ENCODE data around the gene LHX3. TPM values are rescaled to one million over a fixed set of nuclear protein-coding genes. Genes with fewer than 3 reads are reported as not detected.
A peak's percentile ranks its signal among the peaks of the same experiment; 100 is the strongest.

LHX3 gene
- total RNA-seq, 1 donor: not detected

DNA sequence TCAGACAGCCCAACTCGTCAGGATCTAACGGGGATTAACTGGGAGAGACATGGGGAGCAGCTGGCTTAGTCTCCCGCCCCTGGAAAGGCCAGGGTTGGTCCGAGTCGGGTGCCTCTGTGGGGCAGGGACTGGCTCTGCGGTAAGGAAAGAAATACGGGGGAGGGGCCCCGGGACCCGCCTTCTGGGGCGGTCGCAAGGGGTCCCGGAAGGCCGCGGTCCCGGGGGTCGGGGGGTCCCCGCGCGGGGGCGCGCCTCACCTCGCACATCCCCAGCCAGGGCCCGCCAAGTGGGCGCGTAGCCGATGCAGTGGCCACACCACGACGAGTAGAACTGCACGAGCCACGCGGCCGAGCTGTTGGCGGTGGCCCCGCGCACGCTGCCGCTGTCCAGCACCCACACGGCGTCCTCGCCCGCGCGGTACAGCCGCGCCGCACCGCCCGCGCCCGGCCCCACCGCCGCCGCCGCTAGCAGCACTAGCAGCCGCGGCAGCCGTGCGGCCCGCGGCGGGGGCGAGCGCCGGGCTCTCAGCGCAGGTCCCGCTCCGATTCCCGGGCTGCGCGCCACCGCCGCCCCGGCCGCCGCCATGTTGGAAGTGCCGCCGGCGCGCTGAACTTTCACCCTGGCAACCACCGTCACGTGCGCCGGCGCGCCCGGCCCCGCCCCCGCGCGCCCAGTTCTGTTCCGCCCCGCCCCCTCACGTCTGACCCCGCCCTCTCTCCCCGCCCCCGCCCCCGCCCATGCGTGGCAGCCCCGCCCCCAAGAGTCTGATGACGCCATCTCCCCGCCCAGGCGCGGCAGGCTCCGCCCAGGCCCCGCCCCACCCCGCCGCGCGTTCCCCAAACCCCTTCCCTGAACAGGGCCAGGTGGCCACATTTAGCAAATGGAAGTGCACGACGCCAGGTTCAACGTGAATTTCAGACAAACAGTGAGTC lies 40.6 kb upstream of the LHX3 start, which contains the start of gene QSOX2:
QSOX2 (minus strand) TSS at position 594 of the 932 bp plus-strand sequence; CDS start at position 585, 9 bp downstream.
- no peak for TF ChIP-seq CTCF (IDR thresholded peaks at IDR 0.05; ENCODE audit: insufficient read depth, low read length)
- DNase-seq (ENCODE audit: low read depth): peak; percentile 76
- H3K4me3 ChIP-seq (ENCODE audit: low read depth, low read length): peak within 1 kb of the TSS; percentile 78

GRCh38 chr9:136244969-136245218 lies 40.0 kb upstream of the LHX3 start:
- no peak for TF ChIP-seq CTCF (IDR thresholded peaks at IDR 0.05; ENCODE audit: insufficient read depth, low read length)
- DNase-seq (ENCODE audit: low read depth): no peak
- H3K4me3 ChIP-seq (ENCODE audit: low read depth, low read length): peak overlapping the region; percentile 78

DNA sequence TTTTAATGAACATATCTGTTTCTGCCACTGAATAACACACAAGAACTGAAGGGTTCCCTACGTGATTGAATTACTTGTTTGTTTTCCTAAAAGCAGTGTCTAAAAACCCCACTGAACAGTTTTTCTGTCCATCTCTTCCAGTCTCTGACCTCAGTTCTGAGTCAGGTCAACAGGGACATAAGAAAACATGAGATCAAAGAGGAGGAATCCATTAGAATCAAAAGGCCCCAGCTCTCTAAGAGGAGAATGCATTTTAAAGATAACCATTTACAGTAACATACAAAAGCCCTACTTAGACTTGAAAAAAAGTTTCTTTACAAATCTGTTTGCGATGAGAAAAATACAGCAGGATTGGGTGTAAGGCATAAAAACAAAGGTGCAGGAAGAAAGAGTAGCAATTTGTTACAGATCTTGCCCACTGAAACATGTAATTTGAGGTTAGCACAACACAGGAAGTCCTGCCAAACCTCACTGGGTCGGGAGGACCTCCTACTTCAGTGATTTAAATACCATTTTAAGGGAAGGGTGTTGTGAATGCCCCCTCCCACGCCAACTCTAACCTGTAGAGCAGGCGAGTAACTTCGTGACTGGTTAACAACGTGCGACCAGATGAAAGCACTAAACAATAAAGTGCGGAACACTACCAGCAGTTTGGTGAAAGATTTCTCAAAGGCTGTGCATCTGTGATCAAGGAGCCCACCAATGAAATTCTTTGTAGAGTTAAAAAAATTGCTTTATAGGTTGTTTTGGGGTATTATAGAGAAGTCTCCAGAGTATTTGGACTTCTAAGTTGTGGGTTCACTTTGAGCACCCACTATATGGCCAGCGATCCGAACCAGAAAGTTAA lies 39.4 kb upstream of the LHX3 start:
- H3K4me3 ChIP-seq (ENCODE audit: low read depth, low read length): peak overlapping the region; percentile 78
- DNase-seq (ENCODE audit: low read depth): no peak
- TF ChIP-seq CTCF (IDR thresholded peaks at IDR 0.05; ENCODE audit: insufficient read depth, low read length): no peak

GRCh38 chr9:136243631-136244030 lies 38.7 kb upstream of the LHX3 start:
- no peak overlapping the region for H3K4me3 ChIP-seq (ENCODE audit: low read depth, low read length)
- no peak for DNase-seq (ENCODE audit: low read depth)
- TF ChIP-seq CTCF (IDR thresholded peaks at IDR 0.05; ENCODE audit: insufficient read depth, low read length): no peak

- no peak overlapping the region for H3K4me3 ChIP-seq (ENCODE audit: low read depth, low read length)
- no peak for TF ChIP-seq CTCF (IDR thresholded peaks at IDR 0.05; ENCODE audit: insufficient read depth, low read length)
- DNase-seq (ENCODE audit: low read depth): no peak
These were observed 38.1 kb upstream of the LHX3 start for GRCh38 chr9:136242918-136243525.

- no peak for TF ChIP-seq CTCF (IDR thresholded peaks at IDR 0.05; ENCODE audit: insufficient read depth, low read length)
- no peak for DNase-seq (ENCODE audit: low read depth)
- H3K4me3 ChIP-seq (ENCODE audit: low read depth, low read length): no peak overlapping the region
These were observed 37.3 kb upstream of the LHX3 start for GRCh38 chr9:136242248-136242647.
